ENCODE measurements around the gene NDST1.

NDST1 gene

GRCh38 chr5:150556106-150556505 lies 48.2 kb downstream of the NDST1 start:
- Mint-ChIP-seq H3K27ac (no peak overlapping the region), H3K4me3 (no peak overlapping the region), H3K4me1 (no peaks in the 10 kb centered on the region), H3K27me3 (no peaks in the 10 kb centered on the region), H3K9me3 (no peaks in the 10 kb centered on the region)
- DNase-seq (no peak), ATAC-seq (no peak)

- no peak overlapping the region for H3K4me3 Mint-ChIP-seq
- no peaks in the 10 kb centered on the region for H3K4me1 Mint-ChIP-seq
- H3K27ac Mint-ChIP-seq = no peak overlapping the region
- no peak for DNase-seq
- H3K27me3 Mint-ChIP-seq = peaks cover 1% of the 10 kb centered on the region
- ATAC-seq = no peak
- H3K9me3 Mint-ChIP-seq = no peaks in the 10 kb centered on the region
Observed at GRCh38 chr5:150556859-150557508, 49.1 kb downstream of the NDST1 start.

DNA sequence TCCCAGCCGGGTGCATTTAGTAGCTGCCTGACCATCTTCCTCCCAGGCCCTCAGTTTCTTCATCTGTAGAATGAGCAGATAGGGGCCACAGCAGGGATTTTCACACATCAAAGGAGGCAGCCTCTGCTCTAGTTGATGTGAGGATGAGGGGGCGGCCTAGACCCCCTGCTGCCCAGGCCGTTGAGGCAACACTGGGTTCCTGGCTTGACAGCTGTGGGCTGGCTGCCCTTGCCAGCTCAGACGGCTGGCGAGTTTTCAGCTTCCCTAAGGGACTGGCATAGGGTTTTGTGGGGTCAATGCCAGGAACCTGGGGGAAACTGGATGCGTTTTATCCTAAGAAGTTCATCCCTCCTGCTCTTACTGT lies 49.6 kb downstream of the NDST1 start:
- Mint-ChIP-seq H3K27ac (no peak overlapping the region), H3K4me1 (peaks cover 3% of the 10 kb centered on the region), H3K4me3 (no peak overlapping the region), H3K27me3 (peaks cover 6% of the 10 kb centered on the region), H3K9me3 (no peaks in the 10 kb centered on the region)
- DNase-seq (no peak), ATAC-seq (no peak)

DNA sequence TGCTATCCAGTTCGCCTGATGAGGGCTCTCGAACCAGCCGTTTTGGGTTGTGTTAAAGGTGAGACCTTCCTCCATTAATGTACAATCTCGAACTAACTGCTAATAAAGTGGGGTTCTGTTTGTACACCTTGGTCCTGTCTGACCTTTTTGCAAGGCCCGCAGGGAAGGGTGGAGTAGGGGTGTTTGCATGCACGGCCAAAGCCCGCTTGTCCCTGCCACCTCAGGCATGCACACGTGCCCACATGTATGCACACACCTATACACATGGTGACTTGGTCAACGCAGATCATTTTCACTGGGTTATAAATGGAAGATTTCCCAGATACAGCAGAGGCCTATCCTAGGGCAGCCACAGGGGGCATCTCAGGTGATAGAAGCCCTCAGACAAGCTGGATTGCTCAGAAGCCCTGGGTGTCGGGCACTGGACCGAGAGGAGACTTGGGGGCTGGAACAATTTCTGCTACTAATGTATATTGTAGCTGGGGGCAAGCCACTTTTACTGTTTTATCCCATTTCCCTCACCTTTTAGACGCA lies 50.2 kb downstream of the NDST1 start:
- no peak for DNase-seq
- Mint-ChIP-seq H3K4me3 (no peak overlapping the region), H3K27me3 (peaks cover 10% of the 10 kb centered on the region), H3K4me1 (peaks cover 6% of the 10 kb centered on the region), H3K9me3 (no peaks in the 10 kb centered on the region), H3K27ac (no peak overlapping the region)
- no peak for ATAC-seq

- Mint-ChIP-seq H3K9me3 (no peaks in the 10 kb centered on the region), H3K4me1 (peaks cover 6% of the 10 kb centered on the region), H3K4me3 (no peak overlapping the region), H3K27ac (no peak overlapping the region), H3K27me3 (peaks cover 10% of the 10 kb centered on the region)
- DNase-seq (no peak), ATAC-seq (no peak)
Observed at GRCh38 chr5:150559088-150559487, 51.2 kb downstream of the NDST1 start.

GRCh38 chr5:150559701-150560100 lies 51.8 kb downstream of the NDST1 start:
- ATAC-seq (no peak), DNase-seq (no peak)
- Mint-ChIP-seq H3K9me3 (no peaks in the 10 kb centered on the region), H3K4me3 (no peak overlapping the region), H3K27ac (no peak overlapping the region), H3K4me1 (peaks cover 6% of the 10 kb centered on the region), H3K27me3 (peaks cover 10% of the 10 kb centered on the region)

DNA sequence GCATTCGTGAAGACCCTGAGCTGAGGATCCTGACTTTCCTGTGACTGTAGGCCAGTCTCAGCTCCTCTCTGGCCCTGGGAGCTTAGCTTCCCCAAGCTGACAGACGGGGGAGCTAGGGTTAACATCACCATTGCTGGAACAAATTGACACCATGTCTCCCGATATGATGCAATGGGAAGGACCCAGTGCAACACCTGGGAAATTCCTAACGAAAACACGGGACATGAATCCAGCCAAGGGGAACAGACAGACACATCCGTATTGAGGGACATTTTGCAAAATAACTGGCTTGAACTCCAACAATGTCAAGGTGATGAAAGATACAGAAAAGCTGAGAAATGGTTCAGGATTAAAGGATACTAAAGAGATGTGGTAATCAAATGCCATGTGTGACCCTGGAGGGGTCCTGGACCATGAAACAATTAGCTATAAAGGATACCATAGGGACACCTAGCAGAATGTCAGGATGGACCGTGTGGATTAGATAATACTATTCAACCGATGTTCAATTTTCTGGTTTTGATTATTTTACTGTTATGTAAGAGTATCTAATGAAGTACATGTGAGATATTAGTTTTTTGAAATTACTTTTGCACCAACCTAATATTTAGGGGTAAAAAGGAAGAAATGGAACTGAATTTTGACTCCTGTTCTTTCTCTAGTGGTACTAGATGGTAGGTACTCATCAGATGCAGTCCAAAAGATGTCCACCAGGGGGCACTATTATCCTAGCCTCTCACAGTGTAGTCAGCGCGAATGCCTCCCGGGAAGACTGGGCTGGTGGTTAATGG lies 52.7 kb downstream of the NDST1 start:
- H3K27ac Mint-ChIP-seq = no peak overlapping the region
- peaks cover 6% of the 10 kb centered on the region for H3K4me1 Mint-ChIP-seq
- peaks cover 10% of the 10 kb centered on the region for H3K27me3 Mint-ChIP-seq
- no peaks in the 10 kb centered on the region for H3K9me3 Mint-ChIP-seq
- H3K4me3 Mint-ChIP-seq = no peak overlapping the region
- DNase-seq = peak; percentile 72 to 78
- peak; percentile 86 for ATAC-seq

DNA sequence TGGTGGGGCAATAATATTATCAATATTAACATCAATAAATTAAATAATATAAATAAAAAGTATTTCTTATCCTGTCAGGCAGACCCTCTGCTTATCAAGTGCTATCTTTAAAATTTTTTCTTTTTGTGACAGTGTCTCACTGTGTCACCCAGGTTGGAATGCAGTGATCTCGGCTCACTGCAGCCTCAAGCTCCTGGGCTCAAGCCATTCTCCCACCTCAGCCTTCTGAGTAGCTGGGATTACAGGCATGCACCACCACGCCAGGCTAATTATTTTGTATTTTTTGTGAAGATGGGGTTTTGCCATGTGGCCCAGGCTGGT lies 53.2 kb downstream of the NDST1 start:
- Mint-ChIP-seq H3K9me3 (no peaks in the 10 kb centered on the region), H3K27me3 (peaks cover 10% of the 10 kb centered on the region), H3K4me1 (peaks cover 6% of the 10 kb centered on the region), H3K4me3 (no peak overlapping the region), H3K27ac (no peak overlapping the region)
- ATAC-seq (no peak), DNase-seq (no peak)

GRCh38 chr5:150561571-150562275 lies 53.8 kb downstream of the NDST1 start:
- ATAC-seq (no peak), DNase-seq (no peak)
- peaks cover 10% of the 10 kb centered on the region for H3K27me3 Mint-ChIP-seq
- H3K4me3 Mint-ChIP-seq = no peak overlapping the region
- no peaks in the 10 kb centered on the region for H3K9me3 Mint-ChIP-seq
- H3K27ac Mint-ChIP-seq = peak overlapping the region in 1 of 2 donors; percentile 54
- H3K4me1 Mint-ChIP-seq = peaks cover 6% of the 10 kb centered on the region

DNA sequence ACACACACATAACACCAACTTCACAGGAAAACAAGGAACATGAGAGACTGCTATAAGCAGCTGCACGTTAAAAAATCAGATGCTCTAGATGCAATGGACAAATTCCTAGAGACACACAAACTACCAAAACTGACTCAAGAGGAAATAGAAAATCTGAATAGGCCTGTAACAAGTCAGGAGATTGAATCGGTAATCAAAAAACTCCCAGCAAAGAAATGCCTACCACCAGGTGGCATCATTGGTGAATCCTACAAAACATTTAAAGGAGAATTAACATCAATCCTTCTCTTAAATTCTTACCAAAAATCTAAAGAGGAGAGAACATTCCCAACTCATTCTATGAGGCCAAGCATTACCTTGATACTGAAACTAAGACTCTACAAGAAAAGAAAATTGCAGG lies 54.9 kb downstream of the NDST1 start:
- Mint-ChIP-seq H3K4me1 (peaks cover 6% of the 10 kb centered on the region), H3K4me3 (no peak overlapping the region), H3K9me3 (no peaks in the 10 kb centered on the region), H3K27ac (no peak overlapping the region), H3K27me3 (peaks cover 10% of the 10 kb centered on the region)
- DNase-seq (peak in 1 of 2 donors; percentile 22), ATAC-seq (no peak)

GRCh38 chr5:150565868-150566267 lies 57.9 kb downstream of the NDST1 start:
- Mint-ChIP-seq H3K9me3 (no peaks in the 10 kb centered on the region), H3K27me3 (peaks cover 10% of the 10 kb centered on the region), H3K27ac (no peak overlapping the region), H3K4me3 (no peak overlapping the region), H3K4me1 (peaks cover 6% of the 10 kb centered on the region)
- ATAC-seq (no peak), DNase-seq (no peak)

DNA sequence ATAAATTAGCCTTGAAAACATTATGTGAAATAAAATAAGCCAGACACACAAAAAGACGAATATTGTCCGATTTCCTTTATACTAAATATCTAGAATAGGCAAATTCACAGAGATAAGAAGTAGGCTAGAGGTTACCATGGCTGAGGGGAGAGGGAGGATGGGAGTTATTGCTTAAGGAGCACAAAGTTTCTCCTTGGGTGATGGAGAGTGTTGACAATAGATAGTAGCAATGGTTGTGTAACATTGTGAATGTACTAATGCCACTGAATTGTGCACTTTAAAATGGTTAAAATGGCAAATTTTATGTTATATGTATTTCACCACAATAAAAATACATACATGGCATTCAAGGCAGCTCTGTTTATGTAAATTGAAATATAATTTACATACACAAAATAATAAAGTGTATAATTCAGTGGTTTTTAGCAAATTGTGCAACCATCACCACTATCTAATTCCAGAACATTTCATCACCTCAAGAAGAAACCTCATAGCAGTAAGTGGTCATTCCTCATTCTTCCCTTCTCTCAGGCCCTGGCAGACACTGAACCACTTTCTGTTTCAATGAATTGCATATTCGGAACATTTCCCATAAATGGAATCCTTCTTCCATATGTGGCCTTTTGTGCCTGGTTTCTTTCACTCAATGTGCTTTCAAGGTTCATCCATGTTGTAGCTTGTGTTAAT lies 59.2 kb downstream of the NDST1 start:
- DNase-seq = no peak
- peaks cover 6% of the 10 kb centered on the region for H3K27me3 Mint-ChIP-seq
- H3K4me1 Mint-ChIP-seq = peaks cover 6% of the 10 kb centered on the region
- no peak overlapping the region for H3K4me3 Mint-ChIP-seq
- H3K27ac Mint-ChIP-seq = no peak overlapping the region
- H3K9me3 Mint-ChIP-seq = no peaks in the 10 kb centered on the region
- no peak for ATAC-seq

GRCh38 chr5:150568663-150569062 lies 60.7 kb downstream of the NDST1 start:
- H3K4me1 Mint-ChIP-seq = no peaks in the 10 kb centered on the region
- H3K27me3 Mint-ChIP-seq = no peaks in the 10 kb centered on the region
- DNase-seq = no peak
- H3K9me3 Mint-ChIP-seq = no peaks in the 10 kb centered on the region
- ATAC-seq = no peak
- no peak overlapping the region for H3K4me3 Mint-ChIP-seq
- no peak overlapping the region for H3K27ac Mint-ChIP-seq

- Mint-ChIP-seq H3K27me3 (no peaks in the 10 kb centered on the region), H3K27ac (no peak overlapping the region), H3K4me3 (no peak overlapping the region), H3K4me1 (no peaks in the 10 kb centered on the region), H3K9me3 (no peaks in the 10 kb centered on the region)
- ATAC-seq = no peak
- no peak for DNase-seq
Observed at GRCh38 chr5:150570333-150570732, 62.4 kb downstream of the NDST1 start.

DNA sequence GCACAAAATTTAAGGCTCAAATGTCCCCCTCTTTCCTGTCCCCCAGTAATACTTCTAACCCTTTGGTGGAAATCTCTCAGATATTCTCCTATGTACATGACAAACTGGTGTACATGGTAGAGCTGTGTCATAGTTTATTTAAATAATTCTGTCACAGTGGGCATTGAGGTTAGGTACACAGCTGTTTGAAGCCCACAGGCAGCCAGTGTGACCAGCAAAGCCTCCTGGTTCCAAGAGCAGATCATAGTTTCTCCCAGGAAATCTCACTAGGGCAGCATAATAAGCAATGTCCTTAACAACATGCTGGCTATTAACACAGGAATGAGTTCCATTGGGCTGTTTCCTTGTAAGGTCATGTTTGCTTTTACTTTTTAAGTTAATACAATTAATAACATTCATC lies 63.9 kb downstream of the NDST1 start:
- H3K27ac Mint-ChIP-seq = no peak overlapping the region
- no peak overlapping the region for H3K4me3 Mint-ChIP-seq
- no peak for DNase-seq
- no peaks in the 10 kb centered on the region for H3K9me3 Mint-ChIP-seq
- H3K27me3 Mint-ChIP-seq = no peaks in the 10 kb centered on the region
- no peaks in the 10 kb centered on the region for H3K4me1 Mint-ChIP-seq
- no peak for ATAC-seq

DNA sequence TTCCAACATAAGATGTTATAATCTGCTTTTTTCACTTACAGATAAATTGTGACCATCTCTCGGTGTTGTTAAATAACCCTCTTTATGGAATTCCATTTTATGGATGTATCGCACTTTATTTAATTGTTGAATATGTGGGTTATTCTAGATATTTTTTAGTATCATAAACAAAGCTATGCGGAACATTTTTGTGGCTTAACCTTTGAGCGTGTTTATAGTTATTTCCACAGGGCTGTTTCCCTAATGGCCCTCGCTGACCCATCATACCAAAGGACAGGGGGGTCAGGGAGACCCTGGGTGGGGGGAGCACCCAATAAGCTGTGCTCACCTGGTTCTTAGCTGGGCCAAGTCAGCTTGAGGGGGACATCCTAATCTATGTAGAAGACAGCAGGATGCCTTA lies 65.3 kb downstream of the NDST1 start:
- H3K27ac Mint-ChIP-seq = no peak overlapping the region

More for the DNA sequence above, 65.3 kb downstream of the NDST1 start:
- H3K4me3 Mint-ChIP-seq = no peak overlapping the region
- H3K4me1 Mint-ChIP-seq = no peaks in the 10 kb centered on the region
- H3K9me3 Mint-ChIP-seq = no peaks in the 10 kb centered on the region
- no peak for DNase-seq
- ATAC-seq = no peak
- H3K27me3 Mint-ChIP-seq = no peaks in the 10 kb centered on the region

Data from stimulated activated naive CD8-positive, alpha-beta T cell treated with anti-CD3 and anti-CD28 coated beads, Interleukin-15, amount 100 ng/mL, for 72 hours (primary cell).